T-helper 2 cell (primary cell): ENCODE results near the gene SOWAHB.
"Not testable (repeated sequence)": the region's sequence is repeated elsewhere in the genome, so short reads cannot be mapped to it uniquely, and the experiment has no call there.

Experiments used
- DNase-seq, 5 experiments: peaks; one replicate each; pipeline versions ENCODE4 v3.0.0 to v3.0.0-alpha.2; 2012 to 2022

Gene SOWAHB

GRCh38 chr4:76894537-76895255, 3.2 kb downstream of the SOWAHB start:
- no peak for DNase-seq

- no peak for DNase-seq
Measured at GRCh38 chr4:76892601-76893000, 5.3 kb downstream of the SOWAHB start.

- no peak for DNase-seq
Measured at GRCh38 chr4:76892001-76892400, 5.9 kb downstream of the SOWAHB start.

DNA sequence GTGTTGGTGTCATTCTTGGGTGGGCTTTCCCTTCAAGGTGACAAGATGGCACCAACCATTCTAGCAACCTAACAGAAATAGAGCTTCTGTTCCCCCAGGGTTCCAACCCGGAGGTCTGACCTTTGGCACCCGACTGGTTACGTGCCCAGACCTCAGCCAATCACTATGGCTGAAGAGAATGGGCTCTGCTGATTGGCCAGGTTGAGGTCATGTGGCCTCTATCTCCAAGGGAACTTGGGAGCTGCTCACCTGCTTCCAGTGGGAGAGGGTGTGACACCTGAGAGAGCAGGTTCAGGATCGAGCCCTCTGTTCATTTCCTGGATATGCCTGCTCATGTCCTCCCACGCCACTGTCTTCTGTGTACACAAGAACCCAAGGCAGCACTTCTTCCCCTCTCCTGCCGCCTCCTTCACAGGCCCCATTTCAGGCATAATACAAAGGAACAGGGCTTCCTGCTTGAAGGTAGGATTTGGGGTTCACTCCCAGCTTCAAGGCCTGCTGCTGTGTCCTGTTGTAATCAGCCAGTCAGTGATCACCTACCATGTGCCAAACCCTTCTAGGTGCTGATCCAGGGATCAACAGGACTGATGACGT, 11.0 kb downstream of the SOWAHB start:
- DNase-seq, result no peak

- DNase-seq, result no peak
Measured at GRCh38 chr4:76886214-76886613, 11.7 kb downstream of the SOWAHB start.

GRCh38 chr4:76883147-76883546, 14.8 kb downstream of the SOWAHB start:
- DNase-seq, result no peak

- no peak for DNase-seq
Measured at GRCh38 chr4:76882630-76883029, 15.3 kb downstream of the SOWAHB start.

DNA sequence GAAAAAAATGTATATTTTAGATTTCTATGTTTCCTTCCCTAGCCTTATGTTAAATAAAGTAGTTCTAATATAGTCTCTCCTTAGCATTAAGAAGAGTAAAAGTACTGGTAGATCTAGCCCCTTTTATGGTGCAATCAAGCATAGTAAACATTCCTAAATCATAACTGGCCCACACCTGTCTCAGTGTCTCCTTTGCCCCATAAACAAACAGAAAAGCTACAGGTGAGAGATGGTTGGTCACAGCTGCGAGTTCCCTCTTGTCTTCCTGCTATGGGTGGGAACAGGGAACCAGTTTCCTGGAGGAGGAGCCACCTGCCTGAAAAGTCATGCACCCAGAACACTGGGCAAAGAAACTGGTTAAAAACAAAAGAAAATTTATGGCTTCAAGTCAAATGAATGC, 16.6 kb downstream of the SOWAHB start:
- no peak for DNase-seq

GRCh38 chr4:76879731-76880364, 18.1 kb downstream of the SOWAHB start:
- DNase-seq, result no peak

DNA sequence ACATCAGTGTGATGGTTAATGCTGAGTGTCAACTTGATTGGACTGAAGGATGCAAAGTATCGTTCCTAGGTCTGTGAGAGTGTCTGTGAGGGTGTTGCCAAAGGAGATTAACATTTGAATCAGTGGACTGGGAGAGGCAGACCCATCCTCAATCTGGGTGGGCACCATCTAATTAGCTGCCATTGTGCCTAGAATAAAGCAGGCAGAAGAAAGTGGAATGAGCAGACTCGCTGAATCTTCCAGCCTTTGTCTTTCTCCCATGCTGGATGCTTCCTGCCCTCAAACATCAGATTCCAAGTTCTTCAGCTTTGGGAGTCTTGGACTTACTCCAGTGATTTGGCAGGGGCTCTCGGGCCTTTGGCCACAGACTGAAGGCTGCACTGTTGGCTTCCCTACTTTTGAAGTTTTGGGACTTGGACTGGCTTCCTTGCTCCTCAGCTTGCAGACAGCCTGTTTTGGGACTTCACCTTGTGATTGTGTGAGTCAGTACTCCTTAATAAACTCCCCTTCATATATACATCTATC, 19.2 kb downstream of the SOWAHB start:
- DNase-seq, result not testable (repeated sequence)

- no peak for DNase-seq
Measured at GRCh38 chr4:76874176-76874575, 23.8 kb downstream of the SOWAHB start.

DNA sequence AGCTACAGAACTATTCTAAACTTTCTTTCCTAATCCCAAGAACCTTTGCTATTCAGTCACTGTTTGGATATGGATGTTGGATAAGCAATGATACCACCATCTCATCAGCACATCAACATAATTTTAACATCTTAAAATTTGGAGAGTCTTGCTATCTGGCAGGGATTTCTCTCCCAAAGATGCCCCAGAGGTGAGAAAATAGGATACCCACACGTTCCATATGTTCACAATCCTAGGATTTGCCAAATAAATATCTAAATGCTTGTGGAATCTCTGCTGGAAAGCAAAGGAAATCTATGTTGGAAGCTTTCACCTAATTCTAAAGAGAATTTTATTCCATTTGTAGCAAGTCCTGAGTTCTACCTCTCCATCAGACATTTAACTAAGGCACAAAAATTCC, 24.4 kb downstream of the SOWAHB start:
- DNase-seq, result no peak

GRCh38 chr4:76872556-76872955, 25.4 kb downstream of the SOWAHB start:
- DNase-seq, result no peak

- not testable (repeated sequence) for DNase-seq
Measured at GRCh38 chr4:76868780-76869179, 29.2 kb downstream of the SOWAHB start.

DNA sequence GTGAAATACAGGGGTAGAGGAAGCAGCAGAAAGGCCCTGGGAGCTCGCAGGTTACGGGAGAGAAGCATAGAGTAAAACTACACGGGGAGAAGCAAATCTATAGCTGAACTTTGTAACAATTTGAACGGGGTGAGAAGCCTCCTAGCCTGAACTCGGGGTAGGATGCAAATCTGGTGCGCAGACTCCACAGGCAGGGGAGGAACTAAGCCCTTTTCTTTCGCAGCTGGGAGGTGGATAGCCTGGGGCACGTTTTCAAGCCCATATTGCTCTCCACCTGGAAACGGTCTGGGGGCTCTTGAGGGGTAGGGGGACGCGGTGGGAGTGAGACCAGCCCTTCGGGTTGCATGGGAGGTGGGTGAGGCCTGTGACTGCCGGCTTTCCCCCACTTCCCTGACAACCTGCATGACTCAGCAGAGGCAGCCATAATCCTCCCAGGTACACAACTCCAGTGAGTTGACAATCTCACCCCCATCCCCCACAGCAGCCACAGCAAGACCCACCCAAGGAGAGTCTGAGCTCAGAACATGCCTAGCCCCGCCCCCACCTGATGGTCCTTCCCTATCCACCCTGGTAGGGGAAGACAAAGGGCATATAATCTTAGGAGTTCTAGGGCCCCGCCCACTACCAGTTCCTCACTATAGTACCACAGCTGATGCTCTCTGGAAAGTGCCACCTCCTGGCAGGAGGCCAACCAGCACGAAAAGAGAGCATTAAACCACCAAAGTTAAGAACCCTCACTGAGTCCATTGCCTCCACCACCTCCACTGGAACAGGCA, 29.9 kb downstream of the SOWAHB start:
- DNase-seq, result peak in 1 of 5 experiments; percentile 2

GRCh38 chr4:76867377-76867776, 30.6 kb downstream of the SOWAHB start:
- DNase-seq, result no peak

GRCh38 chr4:76866641-76867040, 31.3 kb downstream of the SOWAHB start:
- DNase-seq, result no peak

- DNase-seq, result no peak
Measured at GRCh38 chr4:76858319-76858718, 39.6 kb downstream of the SOWAHB start.

GRCh38 chr4:76857074-76857409, 40.9 kb downstream of the SOWAHB start:
- no peak for DNase-seq

GRCh38 chr4:76856243-76857073, 41.5 kb downstream of the SOWAHB start:
- no peak for DNase-seq

DNA sequence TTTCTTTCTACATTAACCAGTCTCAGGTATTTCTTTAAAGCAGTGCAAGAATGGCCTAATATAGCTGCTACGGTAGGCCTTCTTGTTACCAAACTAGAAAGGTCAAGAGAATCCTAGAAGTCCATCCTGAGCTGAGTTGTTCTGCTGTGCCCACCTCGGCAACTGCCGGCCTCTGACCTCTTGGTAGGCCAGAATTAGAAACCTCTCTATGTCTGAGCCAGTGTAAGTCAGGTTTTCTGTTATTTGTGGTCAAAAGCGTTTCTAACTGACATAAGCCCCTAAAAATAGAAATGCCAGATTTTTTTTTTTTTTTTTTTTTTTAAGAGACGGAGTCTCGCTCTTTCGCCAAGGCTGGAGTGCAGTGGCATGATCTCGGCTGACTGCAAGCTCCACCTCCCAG, 43.1 kb downstream of the SOWAHB start:
- no peak for DNase-seq

DNA sequence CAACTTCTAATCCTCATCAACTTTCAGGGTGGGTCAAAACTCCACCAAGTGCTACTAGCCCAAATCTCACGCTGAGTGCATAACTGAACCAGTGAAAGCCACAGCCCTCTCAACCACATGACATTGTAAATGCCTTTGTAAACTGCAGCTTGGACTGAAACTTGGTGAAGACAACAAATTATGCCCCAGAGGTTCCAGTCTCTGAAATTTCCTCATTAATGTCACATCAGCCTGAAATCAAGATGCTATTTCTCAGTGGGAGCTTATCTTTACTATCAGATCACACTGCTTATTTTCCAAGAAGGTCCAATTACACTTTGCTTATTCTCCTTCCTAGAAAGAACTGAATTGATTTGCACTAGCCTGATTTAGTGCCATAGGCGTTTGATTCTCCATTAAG, 46.6 kb downstream of the SOWAHB start:
- no peak for DNase-seq
